GM18508 (cell line): ENCODE data around the gene DHRS4.
"Not testable (repeated sequence)": the region's sequence is repeated elsewhere in the genome, so short reads cannot be mapped to it uniquely, and the experiment has no call there.

Experiments used
- ATAC-seq: cut with Tn5 transposase; IDR thresholded peaks from one replicate; pipeline ENCODE4 v1.9.1; 2021; ENCODE audit warnings: moderate number of reproducible peaks; ENCODE audit not compliant: insufficient read depth, unreplicated experiment

DHRS4 gene

GRCh38 chr14:23939607-23940326 is 13.8 kb upstream of the DHRS4 start:
- ATAC-seq, result no peak

DNA sequence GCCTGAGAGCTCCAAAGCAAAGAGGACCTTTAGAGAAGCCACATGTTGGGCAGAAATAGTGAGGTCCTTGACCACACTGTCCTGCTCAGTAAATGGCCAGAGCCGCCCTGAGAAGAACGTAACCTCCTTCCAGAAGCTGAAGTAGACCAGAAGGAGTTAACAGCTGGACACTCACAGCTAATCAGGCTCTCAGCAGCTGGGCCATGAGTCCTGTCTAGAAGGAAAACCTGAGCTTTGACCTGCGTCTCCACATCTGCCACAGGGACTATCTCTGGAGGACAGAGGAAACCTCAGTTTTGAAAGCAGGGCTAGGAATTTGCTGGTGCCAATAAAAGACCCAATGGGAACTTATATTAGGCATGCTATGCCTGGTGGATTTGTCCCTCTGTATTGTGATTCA is 12.3 kb upstream of the DHRS4 start:
- ATAC-seq, result no peak

DNA sequence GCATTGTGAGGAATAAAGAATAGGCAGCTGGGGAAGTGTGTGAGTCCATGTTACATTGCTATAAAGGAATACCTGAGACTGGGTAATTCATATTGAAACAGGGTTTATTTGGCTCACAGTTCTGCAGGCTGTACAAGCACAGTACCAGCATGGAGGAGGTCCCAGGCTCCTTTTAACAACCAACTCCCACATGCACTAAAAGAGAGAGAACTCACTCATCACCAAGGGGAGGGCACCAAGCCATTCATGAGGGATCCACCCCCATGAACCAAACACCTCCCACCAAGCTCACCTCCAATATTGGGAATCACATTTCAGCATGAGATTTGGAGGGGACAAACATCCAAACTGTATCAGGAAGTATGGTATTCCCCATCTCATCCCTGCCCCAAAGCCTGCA is 11.9 kb upstream of the DHRS4 start:
- ATAC-seq, result no peak

DNA sequence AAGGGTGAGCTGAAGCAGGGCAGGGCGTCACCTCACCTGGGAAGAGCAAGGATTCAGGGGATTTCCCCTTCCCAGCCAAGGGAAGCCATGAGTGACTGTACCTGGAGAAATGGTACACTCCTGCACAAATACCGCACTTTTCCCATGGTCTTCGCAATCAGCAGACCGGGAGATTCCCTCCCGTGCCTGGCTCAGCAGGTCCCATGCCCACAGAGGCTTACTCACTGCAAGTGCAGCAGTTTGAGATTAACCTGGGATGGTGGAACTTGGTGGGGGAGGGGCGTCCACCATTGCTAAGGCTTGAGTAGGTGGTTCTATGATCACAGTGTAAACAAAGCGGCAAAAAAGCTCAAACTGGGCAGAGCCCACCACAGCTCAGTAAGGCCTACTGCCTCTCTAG is 11.0 kb upstream of the DHRS4 start:
- no peak for ATAC-seq

DNA sequence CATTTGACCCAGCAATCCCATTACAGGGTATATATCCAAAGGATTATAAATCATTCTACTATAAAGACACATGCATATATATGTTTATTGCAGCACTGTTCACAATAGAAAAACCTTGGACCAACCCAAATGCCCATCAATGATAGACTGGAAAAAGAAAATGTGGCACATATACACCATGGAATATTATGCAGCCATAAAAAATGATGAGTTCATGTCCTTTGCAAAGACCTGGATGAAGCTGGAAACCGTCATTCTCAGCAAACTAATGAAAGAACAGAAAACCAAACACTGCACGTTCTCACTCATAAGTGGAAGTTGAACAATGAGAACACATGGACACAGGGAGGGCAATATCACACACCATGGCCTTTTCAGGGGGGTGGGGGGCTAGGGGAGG is 4.5 kb upstream of the DHRS4 start:
- not testable (repeated sequence) for ATAC-seq

DNA sequence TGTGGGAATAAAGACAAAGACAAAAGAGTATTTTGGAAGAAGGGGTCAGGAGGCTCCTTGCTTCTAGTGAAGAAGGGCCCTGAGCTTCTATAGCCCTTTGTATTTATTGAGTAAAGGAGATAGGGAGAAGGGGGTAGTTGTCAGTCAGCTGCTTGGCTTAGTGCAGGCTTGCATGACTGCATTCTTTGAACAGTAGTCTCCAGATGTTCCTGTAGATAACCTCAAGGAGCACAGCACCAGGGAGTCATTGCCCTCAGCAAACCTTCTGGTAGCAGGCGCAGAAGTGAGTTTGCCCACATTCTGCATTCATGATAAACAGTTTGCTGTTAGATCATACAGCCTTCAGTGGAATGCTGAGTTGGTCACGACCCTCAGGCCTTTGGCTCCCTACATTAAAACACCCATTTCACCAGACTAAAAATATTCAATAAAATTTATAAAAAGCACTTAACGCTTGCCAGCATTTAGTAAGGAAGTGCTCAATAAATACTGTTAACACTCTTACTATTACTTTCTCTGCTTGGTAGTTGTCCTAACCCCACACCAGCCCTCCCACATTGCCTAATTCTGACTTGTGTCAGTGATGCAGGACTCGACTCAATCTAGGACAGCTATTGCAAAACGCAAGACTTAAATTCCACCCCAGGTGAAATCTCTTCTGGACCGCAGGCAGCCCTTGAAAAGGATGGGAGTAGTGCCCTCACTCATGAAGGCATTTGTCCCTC is 3.0 kb upstream of the DHRS4 start:
- ATAC-seq, result no peak

GRCh38 chr14:23951136-23951466 is 2.5 kb upstream of the DHRS4 start:
- not testable (repeated sequence) for ATAC-seq

DNA sequence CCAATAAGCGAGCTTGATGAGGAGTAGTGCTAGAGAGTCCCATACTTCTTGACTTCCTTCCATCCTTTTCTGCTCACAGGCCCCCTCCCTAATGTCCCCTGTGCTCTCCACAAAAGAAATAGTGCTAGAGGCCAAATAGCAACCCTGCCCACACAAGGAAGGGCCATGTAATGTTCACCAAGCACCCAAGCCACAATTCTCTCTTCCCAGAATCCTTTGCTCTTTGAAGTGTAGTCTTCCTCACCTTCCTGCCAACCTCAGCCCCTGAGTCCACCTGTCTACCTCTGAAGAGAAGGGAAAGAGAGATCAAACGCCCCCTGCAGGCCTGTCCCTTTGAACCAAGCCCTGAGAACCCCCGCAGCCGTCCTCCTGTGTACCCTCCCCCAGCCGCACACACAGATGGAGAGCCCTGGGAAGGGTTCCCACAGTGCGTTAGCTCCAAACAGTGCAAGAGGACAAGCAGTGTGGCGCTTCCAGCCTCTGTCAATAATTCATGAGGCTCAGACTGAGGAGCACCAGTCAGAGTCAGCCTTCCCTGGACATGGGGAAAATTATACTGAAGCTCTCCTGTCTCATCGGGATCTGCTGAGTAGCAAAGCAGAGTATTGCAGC is 1.9 kb upstream of the DHRS4 start:
- ATAC-seq, result no peak

- not testable (repeated sequence) for ATAC-seq
These were observed 480 bp upstream of the DHRS4 start for GRCh38 chr14:23953116-23953463.

GRCh38 chr14:23954279-23954614 is 677 bp downstream of the DHRS4 start:
- not testable (repeated sequence) for ATAC-seq

- ATAC-seq, result not testable (repeated sequence)
These were observed 1.4 kb downstream of the DHRS4 start for GRCh38 chr14:23954965-23955364.

GRCh38 chr14:23955811-23956210 is 2.2 kb downstream of the DHRS4 start:
- ATAC-seq, result not testable (repeated sequence)

DNA sequence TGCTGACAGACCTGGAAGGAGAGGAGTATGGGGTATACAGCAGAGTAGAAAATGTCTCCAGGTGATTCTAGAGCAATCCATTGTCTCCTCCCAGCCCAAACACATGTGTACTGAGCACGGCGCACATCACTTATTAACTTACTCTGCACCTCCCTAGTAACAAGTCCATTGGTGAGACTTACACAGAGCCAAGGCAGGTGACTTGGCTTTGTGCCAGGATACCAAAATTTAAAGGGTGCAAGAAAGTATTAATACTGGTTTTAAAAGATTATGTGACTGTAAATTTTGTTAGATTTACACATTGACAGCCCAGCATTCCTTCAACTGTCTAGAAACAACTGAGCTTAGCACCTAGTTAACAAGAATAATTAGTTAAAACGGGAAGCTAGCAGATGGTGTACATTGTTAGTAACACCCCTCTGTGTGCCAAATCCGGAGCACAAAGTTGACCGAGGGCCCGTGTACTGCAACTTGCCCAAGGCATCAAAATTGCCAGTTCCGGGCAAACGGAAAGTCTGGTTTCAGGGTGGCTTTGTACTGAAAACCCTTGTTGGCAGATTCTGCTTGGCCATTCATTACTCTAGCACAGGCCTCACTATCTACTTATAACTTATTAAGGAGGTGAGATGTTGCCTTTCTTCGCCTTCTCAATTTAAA is 4.5 kb downstream of the DHRS4 start:
- not testable (repeated sequence) for ATAC-seq

DNA sequence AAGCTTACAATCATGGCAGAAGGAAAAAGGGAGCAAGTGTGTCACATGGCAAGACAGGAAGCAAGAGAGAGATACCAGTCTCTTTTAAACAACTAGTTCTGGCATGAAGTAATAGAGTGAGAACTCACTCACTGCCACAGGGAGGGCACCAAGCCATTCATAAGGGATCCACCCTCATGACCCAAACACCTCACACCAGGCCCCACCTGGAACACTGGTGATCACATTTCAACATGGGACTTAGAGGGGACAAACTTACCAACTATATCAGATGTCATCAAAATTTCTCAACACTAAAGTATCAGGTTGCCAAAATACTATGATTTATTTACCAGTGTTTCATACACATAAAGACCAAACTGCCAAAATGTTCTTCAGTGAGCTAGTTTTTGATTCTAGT is 7.3 kb downstream of the DHRS4 start:
- not testable (repeated sequence) for ATAC-seq

DNA sequence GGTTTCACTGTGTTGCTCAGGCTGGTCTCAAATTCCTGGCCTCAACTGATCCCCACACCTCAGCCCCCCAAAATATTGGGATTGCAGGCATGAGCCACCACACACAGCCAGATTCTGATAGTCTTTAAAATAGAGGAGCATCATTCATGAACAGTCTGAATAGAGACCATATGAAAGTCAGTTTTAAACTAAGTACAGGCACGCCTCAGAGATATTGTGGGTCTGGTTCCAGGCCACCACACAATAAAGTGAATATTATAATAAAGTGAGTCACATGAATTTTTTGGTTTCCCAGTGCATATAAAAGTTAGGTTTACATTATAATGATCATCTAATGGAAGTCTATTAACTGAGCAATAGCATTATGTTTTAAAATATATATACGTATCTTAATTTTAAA is 8.1 kb downstream of the DHRS4 start:
- not testable (repeated sequence) for ATAC-seq

DNA sequence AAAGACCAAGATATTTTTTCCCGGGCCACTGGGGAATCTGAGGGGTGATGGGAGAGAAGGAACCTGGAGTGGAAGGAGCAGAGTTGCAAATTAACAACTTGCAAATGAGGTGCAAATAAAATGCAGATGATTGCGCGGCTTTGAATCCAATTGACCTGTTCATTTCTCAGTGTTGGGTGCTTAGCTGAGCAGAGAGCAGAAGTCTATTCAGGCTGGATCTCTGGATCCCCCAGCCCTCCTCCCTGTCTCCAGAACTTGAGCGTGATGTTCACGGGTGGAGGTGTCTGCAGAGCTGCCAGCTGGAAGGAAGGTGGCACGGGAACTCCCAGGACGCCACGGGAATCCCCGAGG is 15.5 kb downstream of the DHRS4 start:
- not testable (repeated sequence) for ATAC-seq

DNA sequence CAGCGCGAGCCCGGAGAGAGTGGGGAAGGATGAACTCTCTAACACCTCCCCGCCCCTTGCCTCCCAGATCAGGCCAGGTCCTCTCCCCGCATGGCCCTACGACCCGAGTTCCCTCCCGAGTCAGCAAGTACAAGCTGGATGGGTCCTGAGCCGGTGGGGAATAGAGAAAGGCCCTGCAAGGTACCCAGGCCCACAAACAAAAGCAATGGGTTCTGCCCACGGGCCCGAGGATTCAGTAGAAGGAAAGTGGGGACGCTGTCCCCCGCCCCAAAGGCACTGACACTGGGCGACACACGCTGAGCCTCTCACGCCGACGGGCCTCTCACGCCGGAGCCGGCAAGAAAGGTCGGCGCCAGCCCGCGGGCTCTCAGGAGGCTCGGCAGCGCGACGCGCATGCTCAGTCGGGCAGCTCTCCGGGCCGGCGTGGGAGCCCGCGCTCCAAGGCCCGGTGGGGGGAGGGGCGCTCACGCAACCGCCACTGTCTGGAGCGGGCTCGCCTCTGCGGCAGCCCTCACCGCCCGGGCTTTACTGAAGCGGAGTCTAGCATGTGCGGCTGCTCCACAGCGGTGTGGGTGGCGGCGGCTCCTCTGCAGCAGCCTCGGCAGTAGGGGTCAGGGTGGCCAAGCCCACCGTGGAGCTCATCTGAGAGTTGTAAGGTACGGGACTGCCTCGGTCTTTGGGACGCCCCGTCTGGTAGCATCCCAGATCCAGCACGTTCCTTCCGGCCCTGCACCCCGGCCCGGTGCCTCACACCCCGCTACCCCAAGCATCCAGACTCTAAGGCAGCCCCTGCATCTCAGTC is 16.1 kb downstream of the DHRS4 start:
- ATAC-seq, result not testable (repeated sequence)

GRCh38 chr14:23970283-23970659 is 16.7 kb downstream of the DHRS4 start:
- not testable (repeated sequence) for ATAC-seq

- not testable (repeated sequence) for ATAC-seq
These were observed 19.6 kb downstream of the DHRS4 start for GRCh38 chr14:23973178-23973577.

- not testable (repeated sequence) for ATAC-seq
These were observed 20.5 kb downstream of the DHRS4 start for GRCh38 chr14:23974041-23974440.
